ENCODE results near the gene ATP9B.

GRCh38 chr18:79049506-79049905, 19.7 kb upstream of the ATP9B start:
- TF ChIP-seq PATZ1 (CRISPR knock-in tag; IDR thresholded peaks at IDR 0.05; ENCODE audit: borderline replicate concordance) (no peak), ARNTL (CRISPR knock-in tag; IDR thresholded peaks at IDR 0.05; ENCODE audit: borderline replicate concordance, low read depth) (no peak), RARB (CRISPR knock-in tag; IDR thresholded peaks at IDR 0.05) (no peak), ZFP3 (CRISPR knock-in tag; IDR thresholded peaks at IDR 0.05) (no peak), CREB5 (CRISPR knock-in tag; IDR thresholded peaks at IDR 0.05; ENCODE audit: low read depth) (no peak), ZC3H10 (CRISPR knock-in tag; IDR thresholded peaks at IDR 0.05) (no peak), SNAI2 (CRISPR knock-in tag; IDR thresholded peaks at IDR 0.05) (no peak), BACH2 (CRISPR knock-in tag; IDR thresholded peaks at IDR 0.05; ENCODE audit: borderline replicate concordance) (no peak), ZFP30 (CRISPR knock-in tag; IDR thresholded peaks at IDR 0.05) (no peak), ISL1 (CRISPR knock-in tag; IDR thresholded peaks at IDR 0.05) (no peak), GLIS3 (CRISPR knock-in tag; IDR thresholded peaks at IDR 0.05) (no peak), ZNF8 (CRISPR knock-in tag; IDR thresholded peaks at IDR 0.05) (no peak), TCF4 (CRISPR knock-in tag; IDR thresholded peaks at IDR 0.05; ENCODE audit: borderline replicate concordance) (no peak), CSDC2 (CRISPR knock-in tag; IDR thresholded peaks at IDR 0.05) (no peak)
